H1 (cell line): Measurements from ENCODE around the gene DDX55. TPM values are rescaled to one million over a fixed set of nuclear protein-coding genes. Genes with fewer than 3 reads are reported as not detected.

Experiments
- CTCF ChIA-PET: fragments of 300-600 bp; sonication (Branson Sonifier 250); formaldehyde crosslinking; loops from one replicate; lab custom pipeline; 2021; ENCODE audit not compliant: partially characterized antibody; lab: Charles Lee
- POLR2A ChIA-PET: fragments of 300-600 bp; sonication (Branson Sonifier 250); formaldehyde crosslinking; loops from one replicate; lab custom pipeline; 2021; ENCODE audit warnings: inconsistent platforms; ENCODE audit not compliant: partially characterized antibody; lab: Charles Lee
- DNase-seq, 2 experiments: peaks; one replicate each; pipeline versions ENCODE4 v3.0.0 to v3.0.0-alpha.2; 2010 to 2022; ENCODE audit warnings: low spot score in 2 of 2, low read depth in 1 of 2, mixed read lengths in 1 of 2
- FAIRE-seq: peaks from 2 replicates; lab custom pipeline; 2011; peaks lifted over from hg19 to GRCh38; lab: Jason Lieb, UNC
- H2AFZ ChIP-seq: 2 replicates; pipeline ENCODE4 v1.8.1; 2012; ENCODE audit warnings: low read length, inconsistent platforms
- H2AK5ac ChIP-seq: 2 replicates; pipeline ENCODE4 v1.6.1; 2013; ENCODE audit warnings: low read depth, low read length
- H2BK120ac ChIP-seq: replicated peaks from 2 replicates; pipeline ENCODE3; 2013; ENCODE audit warnings: low read depth, low read length, inconsistent platforms
- H2BK12ac ChIP-seq: 2 replicates; pipeline ENCODE4 v1.6.1; 2013; ENCODE audit warnings: low read depth, low read length
- H2BK15ac ChIP-seq: 2 replicates; pipeline ENCODE4 v1.6.1; 2013; ENCODE audit warnings: low read length
- H2BK20ac ChIP-seq: 2 replicates; pipeline ENCODE4 v1.6.1; 2013; ENCODE audit warnings: low read length
- H2BK5ac ChIP-seq: 2 replicates; pipeline ENCODE4 v1.6.1; 2013; ENCODE audit warnings: low read depth, low read length
- H3K14ac ChIP-seq: 2 replicates; pipeline ENCODE4 v1.6.1; 2013; ENCODE audit warnings: inconsistent platforms; ENCODE audit not compliant: insufficient read length
- H3K18ac ChIP-seq: 2 replicates; pipeline ENCODE4 v1.6.1; 2013; ENCODE audit warnings: low read length; ENCODE audit errors: extremely low read depth
- H3K23ac ChIP-seq: 2 replicates; pipeline ENCODE4 v1.6.1; 2013; ENCODE audit warnings: inconsistent platforms; ENCODE audit not compliant: insufficient read length
- H3K23me2 ChIP-seq: 2 replicates; pipeline ENCODE4 v1.6.1; 2013; ENCODE audit warnings: low read depth, low read length
- H3K27ac ChIP-seq: 2 replicates; pipeline ENCODE4 v1.6.1; 2011; ENCODE audit warnings: low read depth, low read length, inconsistent platforms
- H3K27me3 ChIP-seq, 4 experiments: replicated peaks in 1 of 4; 1 replicate in 1 of 4; 2 replicates in 3 of 4; pipeline versions ENCODE4 v1.6.1 to v1.8.1; 2011 to 2013; ENCODE audit warnings: low read length in 3 of 4, mild to moderate bottlenecking in 3 of 4, inconsistent platforms in 2 of 4, mixed read lengths in 2 of 4, moderate library complexity in 1 of 4; ENCODE audit not compliant: control insufficient read depth in 3 of 4, insufficient read depth in 3 of 4; ENCODE audit errors: extremely low read depth in 1 of 4
- H3K36me3 ChIP-seq, 4 experiments: 2 replicates each; pipeline versions ENCODE4 v1.6.1 to v1.8.1; 2011 to 2013; ENCODE audit warnings: mild to moderate bottlenecking in 4 of 4, low read length in 3 of 4, moderate library complexity in 2 of 4, control low read depth in 1 of 4, inconsistent platforms in 1 of 4; ENCODE audit not compliant: insufficient read depth in 4 of 4, control insufficient read depth in 2 of 4
- H3K4ac ChIP-seq: replicated peaks from 2 replicates; pipeline ENCODE3; 2013; ENCODE audit warnings: low read length, low read depth, mixed read lengths, inconsistent platforms; ENCODE audit not compliant: insufficient read length
- H3K4me1 ChIP-seq, 4 experiments: replicated peaks in 1 of 4; 1 replicate in 1 of 4; 2 replicates in 3 of 4; pipeline versions ENCODE4 v1.6.1 to v1.8.1; 2011 to 2013; ENCODE audit warnings: low read length in 3 of 4, inconsistent platforms in 2 of 4, mixed read lengths in 1 of 4; ENCODE audit not compliant: insufficient read depth in 4 of 4, control insufficient read depth in 3 of 4
- H3K4me2 ChIP-seq, 2 experiments: 2 replicates each; pipeline versions ENCODE4 v1.6.1 to v1.8.1; 2011 to 2013; ENCODE audit warnings: low read depth in 2 of 2, low read length in 2 of 2, control low read depth in 1 of 2, inconsistent platforms in 1 of 2, mild to moderate bottlenecking in 1 of 2; ENCODE audit not compliant: insufficient read depth in 1 of 2
- H3K4me3 ChIP-seq, 4 experiments: fragments of 200-600, 300-600 bp in 1 of 4; sonication (generic), shearing (Covaris generic), sonication (Bioruptor Twin) in 1 of 4; 2 replicates each; pipeline versions ENCODE4 v1.5.1 to v1.8.1; 2011 to 2016; ENCODE audit warnings: low read length in 4 of 4, low read depth in 3 of 4, control low read depth in 2 of 4, inconsistent platforms in 2 of 4, mild to moderate bottlenecking in 2 of 4, mixed read lengths in 1 of 4, moderate library complexity in 1 of 4; ENCODE audit not compliant: insufficient read depth in 2 of 4; ENCODE audit errors: extremely low read depth in 1 of 4
- H3K56ac ChIP-seq: replicated peaks from 2 replicates; pipeline ENCODE3; 2013; ENCODE audit warnings: low read depth, mild to moderate bottlenecking, mixed read lengths, low read length, inconsistent platforms; ENCODE audit not compliant: insufficient read length
- H3K79me1 ChIP-seq: 2 replicates; pipeline ENCODE4 v1.6.1; 2013; ENCODE audit warnings: low read depth, low read length, control low read depth
- H3K79me2 ChIP-seq, 2 experiments: 2 replicates each; pipeline versions ENCODE4 v1.6.1 to v1.8.1; 2012 to 2013; ENCODE audit warnings: low read length in 2 of 2, mild to moderate bottlenecking in 2 of 2, inconsistent platforms in 1 of 2; ENCODE audit not compliant: insufficient read depth in 2 of 2, control insufficient read depth in 1 of 2
- H3K9ac ChIP-seq, 4 experiments: replicated peaks in 1 of 4; 1 replicate in 1 of 4; 2 replicates in 3 of 4; pipeline versions ENCODE4 v1.6.1 to v1.8.1; 2011 to 2013; ENCODE audit warnings: low read depth in 3 of 4, low read length in 3 of 4, control low read depth in 2 of 4, mild to moderate bottlenecking in 2 of 4, moderate library complexity in 2 of 4, inconsistent platforms in 1 of 4; ENCODE audit errors: extremely low read depth in 1 of 4
- H3K9me3 ChIP-seq, 2 experiments: 2 replicates each; pipeline versions ENCODE4 v1.6.1 to v1.8.1; 2012 to 2013; ENCODE audit warnings: mild to moderate bottlenecking in 2 of 2, moderate library complexity in 2 of 2, control low read depth in 1 of 2, inconsistent platforms in 1 of 2, low read depth in 1 of 2, low read length in 1 of 2, mixed read lengths in 1 of 2; ENCODE audit not compliant: insufficient read depth in 2 of 2
- H4K20me1 ChIP-seq, 2 experiments: replicated peaks in 1 of 2; 2 replicates each; pipeline versions ENCODE3 to v1.8.1; 2011 to 2013; ENCODE audit warnings: inconsistent platforms in 2 of 2, low read length in 2 of 2, mild to moderate bottlenecking in 1 of 2; ENCODE audit not compliant: insufficient read depth in 2 of 2, control insufficient read depth in 1 of 2
- H4K5ac ChIP-seq: 2 replicates; pipeline ENCODE4 v1.6.1; 2013; ENCODE audit warnings: low read length, low read depth, mixed read lengths, inconsistent platforms; ENCODE audit not compliant: insufficient read length
- H4K8ac ChIP-seq: 2 replicates; pipeline ENCODE4 v1.8.0; 2013; ENCODE audit warnings: mild to moderate bottlenecking, moderate library complexity, low read length, inconsistent platforms; ENCODE audit not compliant: insufficient read depth; ENCODE audit errors: extremely low read depth
- H4K91ac ChIP-seq: replicated peaks from 2 replicates; pipeline ENCODE3; 2013; ENCODE audit warnings: low read length, mixed read lengths, inconsistent platforms; ENCODE audit not compliant: insufficient read length
- ATF2 ChIP-seq: IDR thresholded peaks from 2 replicates; pipeline ENCODE4 v1.6.1; 2012; ENCODE audit warnings: low read length, inconsistent platforms
- JUN ChIP-seq: IDR thresholded peaks from 2 replicates; pipeline ENCODE4 v1.6.1; 2011; ENCODE audit warnings: low read depth, mild to moderate bottlenecking, improper control_type of control experiment, low read length
- POLR2A ChIP-seq, 2 experiments: IDR thresholded peaks; 1 replicate in 1 of 2; 2 replicates in 1 of 2; pipeline ENCODE4 v1.6.1; 2011; ENCODE audit warnings: low read depth in 2 of 2, low read length in 2 of 2, mild to moderate bottlenecking in 2 of 2; ENCODE audit errors: control extremely low read depth in 1 of 2
- SIX5 ChIP-seq: IDR thresholded peaks from 2 replicates; pipeline ENCODE4 v1.6.1; 2011; ENCODE audit warnings: mild to moderate bottlenecking, low read depth, low read length
- SP1 ChIP-seq: IDR thresholded peaks from 2 replicates; pipeline ENCODE4 v1.6.1; 2011; ENCODE audit warnings: low read depth, low read length
- WGBS, 2 experiments: shearing (Covaris generic) in 1 of 2; methylation state at CpG; one replicate each; pipeline versions ENCODE4 v1.1.6 to v1.1.7; 2013 to 2015; ENCODE audit warnings: low lambda C conversion rate in 2 of 2, mixed read lengths in 2 of 2, inconsistent platforms in 1 of 2, low coverage in 1 of 2, missing lambda C conversion rate in 1 of 2; ENCODE audit not compliant: insufficient replicate concordance in 2 of 2, insufficient coverage in 1 of 2, insufficient read length in 1 of 2; ENCODE audit errors: extremely low coverage in 1 of 2, missing lambda C conversion rate in 1 of 2; 5-methylcytosine and 5-hydroxymethylcytosine counted together
- polyA plus RNA-seq, 7 experiments: library from polyadenylated mRNA; depleted of rRNA in 3 of 7; stranded (reverse) in 5 of 7; unstranded in 2 of 7; fragments of >200 nt in 5 of 7; fragments of 200-250 nt in 2 of 7; gene quantifications; 1 replicate in 5 of 7; 2 replicates in 1 of 7; 4 replicates in 1 of 7; pipeline versions ENCODE4 v1.2.1 to v1.2.3, GENCODE V29; 2011 to 2013; ENCODE audit warnings: missing spikeins in 2 of 7, mixed read lengths in 2 of 7
- total RNA-seq: library from RNA; stranded (reverse); fragmentation: NEBNext Ultra II Directional; extraction: Animal tissue kit (Norgen Biotek cat#: 25700); gene quantifications from 2 replicates; pipeline ENCODE4 v1.2.1, GENCODE V29; 2021

The DDX55 gene
- total and polyA plus RNA-seq, 2 of the 8 experiments (the other 6 are each of a cell fraction or from before 2014, with no cell fraction given), result 25.8 to 37.7 TPM

DNA sequence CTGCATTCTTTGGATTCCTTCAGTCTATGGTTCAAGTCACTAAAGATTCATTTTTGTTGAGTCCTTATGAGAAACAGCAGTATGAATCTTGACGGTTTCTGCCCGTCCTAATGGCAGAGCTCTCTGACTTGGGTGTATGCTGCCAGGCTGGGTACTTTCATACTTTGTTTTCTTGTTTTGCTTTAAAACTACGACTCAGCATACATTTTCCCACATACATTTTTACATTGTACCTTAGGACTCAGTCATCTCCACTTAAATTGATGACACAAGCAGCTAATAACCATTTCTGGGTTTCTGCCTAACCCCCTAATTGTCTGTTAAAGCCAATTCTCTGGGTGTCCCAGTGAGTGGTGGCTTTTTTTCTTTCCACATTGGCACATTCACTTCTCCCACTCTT lies 4.8 kb upstream of the DDX55 start:
- no peaks in the 10 kb centered on the region; a peak in 2 of 7 replicates for H3K4me1 ChIP-seq
- DNase-seq (no peak), FAIRE-seq (no peak)
- H4K5ac ChIP-seq, result no peak overlapping the region
- ChIA-PET POLR2A (no interaction called here), CTCF (no interaction called here)
- H3K56ac ChIP-seq, result no peak overlapping the region
- H3K27ac ChIP-seq, result no peak overlapping the region
- peaks cover 2 to 4% of the 10 kb centered on the region in 2 experiments for H4K20me1 ChIP-seq
- H3K9me3 ChIP-seq, result no peaks in the 10 kb centered on the region
- H3K79me2 ChIP-seq, result peaks cover 4 to 10% of the 10 kb centered on the region in 2 experiments; a peak in 3 of 4 replicates
- H3K18ac ChIP-seq, result no peak overlapping the region
- no peak overlapping the region for H2BK15ac ChIP-seq
- no peaks in the 10 kb centered on the region; the same call in 1 of the 2 replicates for H3K79me1 ChIP-seq
- H2BK20ac ChIP-seq, result no peak overlapping the region
- no peaks in the 10 kb centered on the region for H3K27me3 ChIP-seq
- H3K4me3 ChIP-seq, result no peak overlapping the region
- H3K14ac ChIP-seq, result no peak overlapping the region
- no peak overlapping the region for H3K4ac ChIP-seq
- H3K9ac ChIP-seq, result no peak overlapping the region
- H3K23me2 ChIP-seq, result peaks cover 4% of the 10 kb centered on the region; the same call in 1 of the 2 replicates
- no peak overlapping the region for H2BK120ac ChIP-seq
- no peak overlapping the region for H2AK5ac ChIP-seq
- no peak overlapping the region for H4K91ac ChIP-seq
- no peak overlapping the region for H2AFZ ChIP-seq
- 94% methylated on average over 3 of the region's 3 CpGs; no CpG with 5 or more reads in 1 of the 2 experiments for WGBS, 2 experiments
- H3K23ac ChIP-seq, result no peak overlapping the region
- H3K36me3 ChIP-seq, result peaks cover 6 to 45% (median 23%) of the 10 kb centered on the region in 4 experiments; a peak in 6 of 8 replicates
- no peak overlapping the region for H2BK12ac ChIP-seq
- no peak overlapping the region for H2BK5ac ChIP-seq
- H3K4me2 ChIP-seq, result no peak overlapping the region
- H4K8ac ChIP-seq, result no peak overlapping the region
- no peak for TF ChIP-seq SIX5
- peak; percentile 25; the same call in 1 of the 2 replicates for TF ChIP-seq SP1
- no peak for TF ChIP-seq POLR2A (IDR thresholded peaks at IDR 0.05; ENCODE audit: control extremely low read depth in 1 of 2, low read depth in 2 of 2, low read length in 2 of 2)
- TF ChIP-seq ATF2, result no peak
- no peak for TF ChIP-seq JUN
